GOT3 (cell line): ENCODE results near the gene CDK11A.
"Not testable (repeated sequence)": the region's sequence is repeated elsewhere in the genome, so short reads cannot be mapped to it uniquely, and the experiment has no call there.

Experiments used
- DNase-seq: peaks from one replicate; lab custom pipeline; 2025; ENCODE audit warnings: mixed read lengths; lab: John Stamatoyannopoulos, UW

CDK11A gene

DNA sequence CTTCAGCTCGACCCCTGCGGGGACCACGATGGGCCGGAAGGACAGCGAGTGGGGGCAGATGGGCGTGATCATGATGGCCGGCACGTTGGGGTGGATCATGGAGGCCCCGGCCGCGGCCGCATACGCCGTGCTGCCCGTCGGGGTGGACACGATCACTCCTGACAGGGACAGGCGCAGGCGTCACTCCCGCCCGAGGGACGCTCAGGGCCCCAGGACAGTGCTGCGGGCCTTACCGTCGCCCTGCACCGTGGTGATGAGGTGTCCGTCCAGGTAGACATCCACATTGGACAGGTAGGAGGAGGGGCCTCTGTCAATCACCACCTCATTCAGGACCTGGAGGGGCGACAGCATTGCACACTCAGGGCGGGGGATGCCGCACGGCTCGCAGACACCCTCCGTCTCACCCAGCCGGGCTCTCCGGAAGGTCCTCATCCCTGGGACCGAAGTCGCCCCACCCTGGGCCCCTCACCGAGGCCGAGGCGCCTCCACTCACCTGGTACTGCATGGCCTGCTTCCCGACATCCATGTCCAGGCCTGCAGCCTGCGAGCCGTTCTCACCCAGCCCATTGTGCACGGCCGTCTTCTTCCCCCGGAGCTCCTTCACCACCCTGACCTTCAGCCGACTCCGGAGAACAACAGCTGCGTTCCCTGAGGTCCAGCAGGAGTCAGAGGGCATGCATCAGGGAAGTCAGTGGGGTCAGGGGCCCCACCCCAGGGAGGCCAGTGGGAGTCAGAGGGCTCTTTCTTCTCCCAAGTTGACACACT lies 30.1 kb upstream of the CDK11A start:
- no peak for DNase-seq

DNA sequence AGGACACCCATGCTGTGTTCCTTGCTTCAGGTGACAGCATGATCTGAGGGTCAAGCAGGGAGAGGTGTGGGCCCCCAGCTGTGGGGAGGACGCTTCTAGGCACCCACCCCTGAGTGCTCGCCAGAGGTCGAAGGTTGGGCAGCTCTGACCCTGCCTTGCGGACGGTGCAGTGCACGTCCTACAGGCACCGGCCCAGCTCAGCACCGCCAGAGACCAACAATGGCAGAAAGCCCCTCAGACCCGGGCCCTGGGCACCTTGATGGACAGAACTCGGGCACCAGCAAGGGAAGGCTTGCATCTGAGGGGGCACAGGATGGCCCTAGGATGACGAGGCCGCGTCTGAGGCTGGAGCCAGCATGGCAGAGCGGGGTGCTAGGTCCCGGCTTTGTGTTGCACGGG lies 29.4 kb upstream of the CDK11A start:
- no peak for DNase-seq

DNA sequence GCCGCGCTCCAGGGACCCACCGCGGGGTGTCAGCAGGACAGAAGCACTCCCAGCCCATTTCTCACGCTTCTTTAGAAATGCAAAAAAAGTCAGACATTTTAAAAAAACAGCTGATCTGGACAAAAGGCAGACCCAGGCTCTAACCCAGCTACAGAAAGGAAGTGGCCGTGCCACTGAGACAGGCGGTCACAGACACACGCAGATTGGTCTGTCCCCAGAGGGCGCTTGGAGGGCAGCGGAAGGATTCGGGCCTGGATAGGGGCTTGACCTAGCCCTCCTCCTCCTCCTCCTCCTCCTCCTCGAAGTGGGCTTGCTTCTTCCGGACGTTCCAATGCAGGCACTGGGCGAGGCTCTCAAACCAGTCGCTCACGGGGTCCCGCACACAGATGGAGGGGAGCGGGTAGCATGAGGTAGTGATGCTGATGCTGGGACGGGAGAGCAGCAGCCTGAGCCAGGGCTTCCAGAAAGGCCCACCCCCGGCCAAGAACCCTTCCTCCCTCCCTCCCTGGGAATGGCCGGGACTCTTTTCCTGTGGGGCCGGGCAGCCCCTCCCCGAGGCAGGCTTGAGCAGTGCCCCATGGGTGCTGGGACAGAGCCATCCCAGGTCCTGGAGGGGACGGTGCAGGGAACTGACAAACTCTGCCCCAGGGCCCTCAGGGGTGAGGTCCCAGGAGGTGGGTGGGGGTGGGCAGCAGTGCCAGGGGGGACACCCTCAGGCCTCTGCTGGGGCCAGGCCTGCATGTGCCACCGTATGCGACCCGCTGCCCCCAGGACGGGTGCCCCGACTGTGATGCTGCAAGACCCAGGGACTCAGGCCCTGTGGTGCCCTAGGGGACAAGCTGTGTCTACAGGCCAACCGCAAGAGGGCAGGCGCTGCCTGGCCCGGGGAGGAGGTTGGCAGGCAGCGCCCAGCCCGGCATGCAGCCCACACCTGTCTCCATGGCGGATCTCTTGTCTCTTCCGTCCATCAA lies 28.8 kb upstream of the CDK11A start:
- no peak for DNase-seq

DNA sequence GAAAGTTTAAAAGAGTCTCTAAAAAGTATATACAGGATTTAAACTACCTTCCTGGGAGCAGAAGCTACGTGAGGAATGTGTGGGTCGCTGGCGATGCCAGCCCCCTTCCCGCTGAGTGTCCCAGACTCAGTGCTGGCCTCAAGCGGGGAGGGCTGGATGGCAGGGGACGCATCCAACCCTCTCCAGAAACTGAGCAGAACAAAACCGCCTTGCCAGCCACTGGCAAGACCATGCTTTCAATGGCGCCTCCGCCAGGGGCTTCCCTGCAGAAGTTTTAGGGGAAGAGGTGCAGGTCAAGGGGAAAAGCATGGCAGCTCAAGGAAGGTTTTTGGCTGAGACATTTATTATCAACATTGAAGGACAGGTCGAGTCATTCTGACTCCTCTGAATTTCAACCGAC lies 28.0 kb upstream of the CDK11A start:
- DNase-seq: no peak

DNA sequence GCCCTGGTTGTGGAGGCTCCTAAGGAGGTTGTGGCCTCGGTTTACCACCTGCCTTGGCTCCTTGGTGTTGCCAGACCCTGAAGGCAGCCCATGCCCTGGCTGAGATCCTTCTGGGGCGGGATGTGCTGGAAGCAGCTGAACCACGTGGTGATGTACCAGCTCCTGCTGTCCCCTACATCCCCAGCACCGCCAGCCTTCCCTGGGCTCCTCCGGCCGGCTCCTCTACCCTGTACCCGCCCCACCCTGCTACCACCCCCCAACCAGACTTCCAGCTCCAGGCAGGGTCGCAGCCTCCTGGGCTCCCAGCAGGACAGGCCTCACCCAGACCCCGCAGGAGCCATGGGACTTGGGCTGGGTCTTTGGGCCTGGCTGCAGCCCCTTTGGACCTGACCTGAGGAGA lies 25.8 kb upstream of the CDK11A start:
- DNase-seq: not testable (repeated sequence)

DNA sequence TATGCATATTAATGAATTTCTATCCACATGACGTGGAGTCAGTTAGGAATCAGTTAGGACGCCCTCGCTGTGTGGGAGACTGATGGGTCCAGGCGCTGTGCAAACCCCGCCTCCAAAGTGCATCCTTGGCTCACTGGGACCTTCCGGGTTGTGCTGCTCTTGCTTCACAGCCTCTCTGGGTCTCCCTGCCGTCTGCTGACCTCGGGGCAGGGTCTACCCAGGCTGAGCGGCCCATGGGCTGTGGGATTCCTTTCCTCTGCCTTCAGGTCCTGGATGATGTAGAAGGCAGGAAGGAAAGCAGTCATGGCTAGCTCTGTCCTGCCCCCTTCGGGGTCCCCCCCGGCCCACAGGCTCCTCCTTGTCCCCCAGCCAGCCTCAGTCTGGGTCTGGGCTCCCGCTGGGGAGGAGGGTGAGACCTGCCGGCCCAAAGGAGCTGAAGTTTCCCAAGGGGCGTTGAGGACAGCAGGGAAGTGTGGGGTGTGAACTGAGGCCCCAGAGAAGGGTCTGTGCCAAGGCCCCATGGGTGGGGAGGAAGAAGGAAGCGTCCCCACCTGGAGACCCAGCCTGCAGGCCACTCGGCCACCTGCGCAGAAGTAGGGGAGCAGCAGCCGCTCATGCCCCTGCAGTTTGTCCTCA lies 24.6 kb upstream of the CDK11A start:
- DNase-seq: no peak

DNA sequence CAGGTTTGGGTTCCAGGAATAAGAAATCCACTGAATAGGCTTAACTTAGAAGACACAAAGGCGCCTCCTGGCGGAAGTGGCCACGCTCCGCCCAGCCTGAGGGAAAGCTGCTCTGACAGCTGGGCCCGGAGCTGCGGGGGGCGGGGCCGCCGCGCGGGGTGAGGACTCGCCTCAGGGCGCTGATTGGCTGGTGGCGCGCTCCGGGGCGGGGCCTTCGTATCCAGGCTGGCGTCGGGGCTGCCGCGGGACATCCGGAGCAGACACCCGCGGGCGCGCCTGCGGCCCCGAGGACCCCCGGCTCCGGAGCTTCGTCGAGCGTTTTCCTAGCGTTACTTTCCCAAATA lies 22.4 kb upstream of the CDK11A start:
- DNase-seq: not testable (repeated sequence)

DNA sequence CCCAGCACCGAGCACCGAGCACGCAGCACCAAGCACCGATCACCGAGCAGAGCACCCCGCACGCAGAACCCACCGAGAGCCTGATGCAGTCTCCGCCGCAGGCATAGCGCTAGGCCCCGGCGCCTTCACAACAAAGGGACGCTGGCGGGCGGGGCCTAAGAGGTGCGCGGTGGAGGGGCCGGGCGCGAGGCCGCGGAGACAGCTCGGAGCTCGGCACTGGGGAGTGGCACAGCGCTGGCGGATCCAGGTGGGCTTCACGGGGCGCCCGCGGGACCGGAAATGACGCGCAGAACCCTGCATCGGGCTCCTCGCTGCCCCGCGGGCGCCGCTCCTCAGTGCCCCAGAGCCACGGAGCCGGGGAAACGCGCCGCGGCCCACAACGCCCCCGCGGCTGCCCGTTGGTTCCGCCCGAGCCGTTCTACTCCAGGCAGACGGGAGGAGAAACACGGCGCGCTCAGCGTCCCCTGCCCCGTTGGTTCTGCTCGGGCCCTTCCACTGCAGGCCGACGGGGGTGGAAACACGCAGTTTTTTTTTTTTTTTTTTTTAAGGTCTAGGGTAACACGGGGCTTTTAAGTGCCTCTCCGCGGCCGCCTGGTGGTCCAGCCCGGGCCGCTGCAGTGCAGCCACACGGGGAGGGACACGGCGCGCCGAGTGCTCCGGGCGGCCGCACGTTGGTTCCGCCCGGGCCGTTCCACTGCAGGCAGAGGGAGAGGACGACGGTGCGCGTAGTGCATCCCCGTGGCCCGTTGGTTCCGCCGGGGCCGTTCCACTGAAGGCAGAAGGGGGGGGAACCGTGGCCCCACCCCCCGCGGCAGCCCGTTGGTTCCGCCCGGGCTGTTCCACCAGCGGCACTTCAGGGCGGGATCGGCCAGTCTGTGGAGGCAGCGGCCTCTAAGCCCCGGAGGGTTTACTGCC lies 21.8 kb upstream of the CDK11A start:
- peak; percentile 77 for DNase-seq

DNA sequence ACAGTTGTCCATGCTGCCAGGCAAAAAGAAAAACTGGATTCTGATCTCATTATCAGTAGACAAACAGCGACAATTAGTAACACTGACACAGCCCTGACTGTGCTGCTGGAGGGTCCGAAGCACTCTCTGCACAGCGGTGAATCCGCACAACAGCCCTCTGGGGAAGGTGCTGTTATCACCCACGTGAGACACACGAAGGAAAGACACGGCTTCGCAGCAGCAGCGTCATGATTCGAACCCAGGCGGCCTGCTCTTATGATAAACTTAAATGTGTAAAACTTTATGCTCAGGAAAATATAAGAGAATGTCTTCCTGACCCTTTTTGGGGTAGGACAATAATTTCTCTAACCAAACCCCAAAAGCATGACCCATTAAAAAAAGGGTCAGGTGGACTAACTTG lies 18.4 kb upstream of the CDK11A start:
- not testable (repeated sequence) for DNase-seq

DNA sequence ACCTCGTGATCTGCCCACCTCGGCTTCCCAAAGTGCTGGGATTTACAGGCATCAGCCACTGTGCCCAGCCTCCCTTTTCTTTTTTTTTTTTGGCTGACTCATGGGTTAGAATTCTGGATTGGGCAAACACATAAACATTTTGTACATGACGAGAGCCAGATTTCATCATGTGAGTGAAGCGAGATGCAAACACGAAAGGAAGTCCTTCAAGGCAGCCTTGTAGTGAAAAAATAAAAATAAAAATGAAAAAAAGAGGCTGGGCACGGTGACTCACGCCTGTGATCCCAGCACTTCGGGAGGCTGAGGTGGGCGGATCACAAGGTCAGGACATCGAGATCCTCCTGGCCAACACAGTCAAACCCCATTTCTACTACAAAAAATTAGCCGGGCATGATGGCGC lies 16.9 kb upstream of the CDK11A start:
- DNase-seq: peak; percentile 35

DNA sequence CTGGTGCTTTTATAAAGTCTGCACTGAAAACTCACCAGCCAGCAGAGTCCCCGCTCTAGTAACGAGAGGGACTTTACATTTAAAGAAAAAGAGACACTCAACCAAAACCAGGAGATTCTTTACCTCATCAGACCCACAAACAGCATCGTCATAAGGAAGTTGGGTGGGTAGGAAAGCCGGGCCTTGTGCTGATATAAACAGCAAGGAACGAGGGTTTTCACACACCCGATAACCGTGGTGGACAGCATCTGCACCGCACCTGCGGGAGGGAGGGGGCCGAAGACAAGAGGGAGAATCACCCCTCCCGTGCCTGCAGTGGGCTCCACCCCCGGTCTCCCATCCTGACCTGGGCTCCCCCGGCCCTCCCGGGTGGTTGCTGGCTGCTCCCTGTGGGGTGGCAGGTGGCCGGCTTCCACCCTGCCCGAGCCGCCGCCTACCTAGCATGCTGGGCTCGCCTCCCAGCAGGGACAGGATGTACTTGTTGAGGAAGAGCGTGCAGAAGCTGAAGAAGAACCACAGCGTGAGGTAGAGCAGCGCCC lies 14.7 kb upstream of the CDK11A start:
- not testable (repeated sequence) for DNase-seq

DNA sequence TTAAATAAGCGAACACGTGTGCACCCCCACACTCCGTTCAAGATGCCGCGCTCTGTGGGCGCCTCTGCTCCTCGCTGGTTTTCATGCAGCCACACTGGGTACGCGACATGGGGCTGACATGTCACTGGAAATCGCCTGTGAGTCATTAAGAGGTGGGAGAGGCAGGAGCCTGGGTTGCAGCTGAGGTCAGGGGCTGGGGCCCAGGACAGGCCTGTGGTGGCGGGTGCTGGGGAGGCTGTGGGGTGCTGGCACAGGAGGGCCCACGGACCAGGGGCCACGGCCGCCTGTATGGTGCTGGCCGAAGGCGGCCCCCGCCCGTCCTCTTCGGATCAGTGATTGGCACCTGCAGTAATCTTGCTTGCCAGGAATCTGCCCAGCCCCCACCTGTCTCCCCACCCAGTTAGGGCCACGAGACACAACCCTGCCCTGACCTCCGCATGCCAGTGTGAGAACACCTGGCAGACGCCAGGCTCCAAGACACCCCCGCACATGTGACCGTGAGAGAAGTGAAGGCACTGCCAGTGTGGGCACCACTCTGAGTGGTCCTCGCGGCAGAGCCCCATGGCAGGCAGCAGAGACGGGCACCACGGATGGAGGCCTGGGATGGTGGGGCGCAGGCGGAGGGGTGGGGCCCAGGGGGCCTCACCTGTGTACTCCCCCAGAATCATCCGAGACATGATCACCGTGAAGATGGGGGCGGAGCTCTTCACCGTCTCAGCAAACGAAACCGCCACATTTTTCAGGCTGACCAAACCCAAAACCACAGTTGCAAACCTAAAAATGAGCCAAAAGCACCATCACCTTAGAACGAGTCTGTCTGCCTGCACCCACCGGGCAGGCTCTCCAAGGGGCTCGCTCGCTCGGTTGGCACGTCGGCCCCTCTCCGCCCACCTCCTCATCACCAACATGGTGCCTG lies 13.8 kb upstream of the CDK11A start:
- not testable (repeated sequence) for DNase-seq

DNA sequence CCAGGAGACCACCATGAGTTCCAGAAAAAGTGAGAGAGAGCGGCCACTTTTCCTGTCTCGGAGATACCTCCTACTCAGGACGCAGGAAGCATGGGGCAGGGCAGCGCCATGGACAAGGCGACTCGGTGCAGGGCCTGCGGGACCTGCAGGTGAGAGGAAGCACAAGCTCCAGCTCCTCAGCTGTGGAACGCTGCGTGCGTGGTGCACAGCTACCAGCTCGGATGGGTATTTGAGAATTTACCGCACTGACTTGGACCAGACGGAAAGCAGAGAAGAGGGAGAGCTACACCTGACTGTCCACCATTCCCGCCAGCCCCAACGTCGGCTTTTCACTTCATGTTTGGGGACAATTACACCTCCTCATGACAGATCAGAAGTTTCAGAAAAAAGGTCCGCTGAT lies 8.2 kb upstream of the CDK11A start:
- no peak for DNase-seq

DNA sequence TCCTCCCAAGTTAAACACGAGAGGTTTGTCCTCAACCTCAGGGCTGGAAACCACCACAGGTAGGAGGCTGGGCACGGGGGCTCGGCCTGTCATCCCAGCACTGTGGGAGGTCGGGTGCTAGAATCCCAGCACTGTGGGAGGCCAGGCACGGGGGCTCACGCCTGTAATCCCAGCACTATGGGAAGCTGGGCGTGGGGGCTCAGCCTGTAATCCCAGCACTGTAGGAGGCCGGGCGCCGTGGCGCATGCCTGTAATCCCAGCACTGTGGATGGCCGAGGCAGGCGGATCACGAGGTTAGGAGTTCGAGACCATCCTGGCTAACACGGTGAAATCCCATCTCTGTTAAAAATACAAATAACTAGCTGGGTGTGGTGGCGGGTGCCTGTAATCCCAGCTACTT lies 6.7 kb upstream of the CDK11A start:
- no peak for DNase-seq

DNA sequence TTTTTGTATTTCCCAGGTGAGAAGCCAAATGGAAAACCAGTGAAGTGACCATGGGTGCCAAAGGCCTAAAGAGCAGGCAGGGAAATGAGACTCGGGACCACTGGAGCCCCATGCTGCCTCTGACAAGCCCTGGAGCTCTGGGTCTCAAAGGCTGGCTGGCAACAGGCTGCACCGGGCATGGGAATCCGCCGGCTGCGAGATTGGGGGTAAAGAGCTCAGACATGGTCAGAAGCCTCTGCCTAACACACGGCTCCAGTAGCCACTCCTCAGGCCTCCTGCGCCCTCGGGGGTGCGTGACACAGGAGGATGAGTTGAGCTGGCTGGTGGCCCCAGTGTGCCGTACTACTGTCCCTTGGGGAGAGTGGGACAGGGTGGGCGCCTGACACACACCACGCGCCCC lies 6.1 kb upstream of the CDK11A start:
- not testable (repeated sequence) for DNase-seq

DNA sequence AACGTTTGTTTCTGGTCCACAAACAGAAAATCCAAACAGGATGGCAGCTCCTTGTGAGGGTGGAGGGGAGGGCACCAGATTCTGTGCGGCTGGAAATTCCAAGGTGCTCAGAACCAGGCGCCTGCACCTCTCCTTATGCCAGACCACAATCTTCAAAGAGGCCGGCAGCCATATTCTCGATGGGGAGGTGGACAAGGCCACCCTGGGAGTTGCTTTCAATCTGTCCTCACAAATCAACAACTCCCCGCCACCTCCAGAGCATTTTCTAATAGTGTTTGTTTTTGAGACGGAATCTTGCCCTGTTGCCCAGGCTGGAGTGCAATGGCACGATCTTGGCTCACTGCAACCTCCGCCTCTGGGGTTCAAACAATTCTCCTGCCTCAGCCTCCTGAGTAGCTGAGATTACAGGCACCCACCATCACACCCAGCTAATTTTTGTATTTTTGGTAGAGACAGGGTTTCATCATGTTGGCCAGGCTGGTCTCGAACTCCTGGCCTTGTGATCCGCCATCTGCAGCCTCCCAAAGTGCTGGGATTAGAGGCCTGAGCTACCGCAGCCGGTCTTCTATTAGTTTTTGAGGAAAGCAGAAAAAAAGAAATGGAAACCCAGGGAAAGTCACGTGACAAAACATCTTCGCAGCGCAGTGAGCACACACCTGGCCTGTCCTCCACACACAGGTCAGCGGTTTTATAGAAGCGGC lies 5.1 kb upstream of the CDK11A start:
- DNase-seq: not testable (repeated sequence)

DNA sequence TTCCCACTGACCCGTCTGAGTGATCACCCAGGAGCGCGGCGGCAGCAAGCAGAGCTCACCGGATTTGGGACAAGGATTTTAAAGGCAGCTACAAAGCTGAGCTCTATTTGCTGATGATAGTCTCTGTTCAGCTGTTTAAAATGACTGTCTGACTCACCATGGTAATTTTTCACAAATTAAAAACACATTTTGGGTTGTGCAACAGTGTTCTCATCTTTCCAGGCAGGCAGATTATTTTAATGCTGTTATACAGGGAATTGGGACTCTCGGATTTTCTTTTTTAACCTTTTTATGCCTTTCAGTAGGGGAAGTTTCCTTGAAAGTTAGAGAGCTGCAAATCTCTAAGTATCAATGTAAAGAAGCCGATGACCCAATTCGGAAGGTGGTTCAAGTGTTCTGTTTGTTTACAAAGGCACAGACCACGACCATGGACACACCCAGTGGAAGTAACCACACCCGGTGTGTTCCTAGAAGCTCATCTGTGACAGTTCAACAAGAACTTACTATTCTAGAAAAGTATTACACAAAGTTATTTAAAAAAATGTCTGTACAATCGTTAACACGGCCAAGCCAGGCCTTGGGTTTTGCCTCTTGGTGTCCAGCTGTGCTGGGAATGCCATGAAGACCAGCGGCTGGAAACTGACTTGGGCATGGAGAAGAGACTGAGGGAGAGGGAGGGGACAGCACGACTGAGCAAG lies 4.3 kb upstream of the CDK11A start:
- DNase-seq: not testable (repeated sequence)

DNA sequence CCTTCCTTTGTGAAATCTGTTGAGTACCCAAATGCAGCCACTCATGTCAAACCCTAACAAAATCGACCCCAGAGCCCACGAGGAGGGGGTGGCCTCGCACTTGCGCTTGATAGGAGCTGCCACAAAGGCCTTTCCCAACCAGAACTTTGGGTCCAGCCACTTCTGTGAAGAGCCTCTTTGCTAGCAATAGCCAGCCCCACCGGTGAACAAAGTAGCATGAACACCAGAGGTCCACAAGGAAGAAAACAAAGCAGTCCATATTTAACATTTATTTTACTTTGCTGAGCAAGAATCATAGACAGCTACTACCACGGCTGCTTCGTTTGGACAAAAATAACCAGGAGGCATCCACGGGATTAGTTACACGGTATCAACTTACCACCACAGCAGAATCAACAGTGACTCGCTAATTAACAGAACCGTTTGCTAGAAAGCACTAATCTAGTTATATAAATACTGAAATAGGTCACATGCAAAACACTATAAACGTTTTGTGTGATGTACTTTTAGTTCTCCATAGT lies 3.0 kb upstream of the CDK11A start:
- not testable (repeated sequence) for DNase-seq

DNA sequence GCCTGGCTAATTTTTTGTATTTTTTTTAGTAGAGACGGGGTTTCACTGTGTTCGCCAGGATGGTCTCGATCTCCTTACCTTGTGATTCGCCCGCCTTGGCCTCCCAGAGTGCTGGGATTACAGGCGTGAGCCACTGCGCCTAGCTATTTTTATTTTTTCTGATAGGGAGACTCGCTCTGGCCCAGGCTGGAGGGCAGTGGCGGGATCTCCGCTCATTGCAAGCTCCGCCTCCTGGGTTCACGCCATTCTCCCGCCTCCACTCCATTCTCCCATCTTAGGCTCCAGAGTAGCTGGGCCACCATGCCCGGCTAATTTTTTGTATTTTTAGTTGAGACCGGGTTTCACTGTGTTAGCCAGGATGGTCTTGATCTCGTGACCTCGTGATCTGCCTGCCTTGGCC lies 1.9 kb upstream of the CDK11A start:
- not testable (repeated sequence) for DNase-seq
